Measurements from ENCODE around the gene PPIL4. TPM values are rescaled to one million over a fixed set of nuclear protein-coding genes. Genes with fewer than 3 reads are reported as not detected.

PPIL4 gene
- total and polyA plus RNA-seq, 2 of the 13 experiments (the other 11 are each of a cell fraction or from before 2014, with no cell fraction given), result 5.5 to 46.0 TPM

GRCh38 chr6:149544646-149545257 is 1.1 kb downstream of the PPIL4 start (continued):
- TF ChIP-seq ZNF776 (CRISPR knock-in tag; IDR thresholded peaks at IDR 0.05) (no peak), SP5 (CRISPR knock-in tag; IDR thresholded peaks at IDR 0.05; ENCODE audit: borderline replicate concordance, low read depth) (no peak)

- POLR2A ChIA-PET, result no interaction called here
- no peak overlapping the region for H3K9ac ChIP-seq (ENCODE audit: insufficient read depth, low read depth, low read length)
- WGBS (ENCODE audit: low lambda C conversion rate), result 96% methylated on average over 2 of the region's 2 CpGs
- in situ Hi-C loops (cut with HindIII; ENCODE audit: extremely low pct_ligation_motif_present, low pct_unique_long_range_greater_than_20kb), result no loop called here
- H3K27me3 ChIP-seq (ENCODE audit: control insufficient read depth in 1 of 2, insufficient read depth in 2 of 2, low read length in 2 of 2), result no peaks in the 10 kb centered on the region; a peak in 1 of 5 replicates
- intact Hi-C loops (cut with micrococcal nuclease; ENCODE audit: unreplicated experiment), result no loop called here
- ATAC-seq (no peak), DNase-seq (ENCODE audit: low spot score) (no peak), FAIRE-seq (no peak)
- CTCF ChIA-PET (ENCODE audit: low intra/inter-chr PET ratio, low total read pairs), result no interaction called here
- H3K4me3 ChIP-seq (replicated peaks in 1 of 3; ENCODE audit: insufficient read depth in 1 of 3, low read depth in 2 of 3, low read length in 3 of 3), result no peak overlapping the region
- H3K4me2 ChIP-seq (ENCODE audit: low read depth, low read length), result no peak overlapping the region
- BruUV-seq (replicated peaks), result no TSS peak
- H4K20me1 ChIP-seq (ENCODE audit: insufficient read depth, low read length), result peaks cover 19% of the 10 kb centered on the region
- peaks cover 48% of the 10 kb centered on the region for H3K79me2 ChIP-seq (ENCODE audit: insufficient read depth, low read length)
- peaks cover 16 to 34% of the 10 kb centered on the region in 2 experiments for H3K36me3 ChIP-seq (replicated peaks in 1 of 2; ENCODE audit: control insufficient read depth in 1 of 2, insufficient read depth in 2 of 2, low read length in 2 of 2)
- no peak overlapping the region for H2AFZ ChIP-seq (ENCODE audit: low read length)
- H3K27ac ChIP-seq (ENCODE audit: extremely low read length, insufficient read depth, low read length), result no peak overlapping the region
- peaks cover 27% of the 10 kb centered on the region for H3K4me1 ChIP-seq (ENCODE audit: insufficient read depth, low read length)
- no peaks in the 10 kb centered on the region for H3K9me3 ChIP-seq (ENCODE audit: low read length)
- no peak for TF ChIP-seq MIER2 (CRISPR knock-in tag; IDR thresholded peaks at IDR 0.05)
- TF ChIP-seq NONO (IDR thresholded peaks at IDR 0.05), result no peak
- TF ChIP-seq NONO (CRISPR knock-in tag; conservative IDR thresholded peaks at IDR 0.05), result no peak
- TF ChIP-seq HNRNPH1 (optimal IDR thresholded peaks at IDR 0.05; ENCODE audit: low read depth, low read length), result no peak
- TF ChIP-seq, protein P1, sequence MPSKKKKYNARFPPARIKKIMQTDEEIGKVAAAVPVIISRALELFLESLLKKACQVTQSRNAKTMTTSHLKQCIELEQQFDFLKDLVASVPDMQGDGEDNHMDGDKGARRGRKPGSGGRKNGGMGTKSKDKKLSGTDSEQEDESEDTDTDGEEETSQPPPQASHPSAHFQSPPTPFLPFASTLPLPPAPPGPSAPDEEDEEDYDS (CRISPR knock-in tag; IDR thresholded peaks at IDR 0.05), result no peak
- TF ChIP-seq U2AF1 (optimal IDR thresholded peaks at IDR 0.05; ENCODE audit: low read depth, low read length), result no peak
- no peak for TF ChIP-seq ZNF496 (CRISPR knock-in tag; IDR thresholded peaks at IDR 0.05; ENCODE audit: insufficient replicate concordance)
- no peak for TF ChIP-seq POLR2AphosphoS5 (IDR thresholded peaks at IDR 0.05; ENCODE audit: low read depth, low read length)
- TF ChIP-seq BCLAF1 (IDR thresholded peaks at IDR 0.05), result no peak
- TF ChIP-seq, protein P2, sequence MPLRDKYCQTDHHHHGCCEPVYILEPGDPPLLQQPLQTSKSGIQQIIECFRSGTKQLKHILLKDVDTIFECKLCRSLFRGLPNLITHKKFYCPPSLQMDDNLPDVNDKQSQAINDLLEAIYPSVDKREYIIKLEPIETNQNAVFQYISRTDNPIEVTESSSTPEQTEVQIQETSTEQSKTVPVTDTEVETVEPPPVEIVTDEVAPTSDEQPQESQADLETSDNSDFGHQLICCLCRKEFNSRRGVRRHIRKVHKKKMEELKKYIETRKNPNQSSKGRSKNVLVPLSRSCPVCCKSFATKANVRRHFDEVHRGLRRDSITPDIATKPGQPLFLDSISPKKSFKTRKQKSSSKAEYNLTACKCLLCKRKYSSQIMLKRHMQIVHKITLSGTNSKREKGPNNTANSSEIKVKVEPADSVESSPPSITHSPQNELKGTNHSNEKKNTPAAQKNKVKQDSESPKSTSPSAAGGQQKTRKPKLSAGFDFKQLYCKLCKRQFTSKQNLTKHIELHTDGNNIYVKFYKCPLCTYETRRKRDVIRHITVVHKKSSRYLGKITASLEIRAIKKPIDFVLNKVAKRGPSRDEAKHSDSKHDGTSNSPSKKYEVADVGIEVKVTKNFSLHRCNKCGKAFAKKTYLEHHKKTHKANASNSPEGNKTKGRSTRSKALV (CRISPR knock-in tag; IDR thresholded peaks at IDR 0.05), result no peak
- no peak for TF ChIP-seq ZNF546 (CRISPR knock-in tag; conservative IDR thresholded peaks at IDR 0.05)
Observed at GRCh38 chr6:149541139-149541538, 4.7 kb downstream of the PPIL4 start.
